Measurements from ENCODE around the gene LSMEM2. TPM values are rescaled to one million over a fixed set of nuclear protein-coding genes. Genes with fewer than 3 reads are reported as not detected.

Gene LSMEM2
- total RNA-seq, 1 donor from 2014 or later: 0.18 TPM

DNA sequence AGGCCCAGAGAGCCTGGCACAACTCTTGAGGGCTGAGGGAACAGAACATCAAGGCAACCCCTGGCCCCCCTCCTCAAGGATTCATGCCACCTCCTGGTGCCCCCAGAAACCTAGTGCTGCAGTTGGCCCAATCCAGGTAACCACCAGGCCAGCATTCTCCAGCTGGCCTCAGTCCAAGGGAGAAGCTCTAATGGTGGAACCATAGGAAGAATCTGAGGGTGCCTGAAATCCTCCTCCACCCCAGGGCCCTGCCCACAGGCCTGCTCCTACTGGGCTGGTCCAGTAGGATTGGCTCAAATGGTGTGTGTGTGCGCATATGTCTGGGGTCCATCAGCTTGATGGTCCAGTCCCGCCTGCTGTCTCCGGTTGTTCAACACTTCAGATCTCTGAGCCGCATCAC, 35.9 kb downstream of the LSMEM2 start:
- H3K36me3 Mint-ChIP-seq (ENCODE audit: low read depth, unreplicated experiment): peaks cover 41% of the 10 kb centered on the region
- peaks cover 14% of the 10 kb centered on the region for H3K27me3 Mint-ChIP-seq (ENCODE audit: unreplicated experiment)
- H3K9me3 Mint-ChIP-seq (ENCODE audit: unreplicated experiment): no peaks in the 10 kb centered on the region
- H3K4me3 Mint-ChIP-seq (ENCODE audit: unreplicated experiment): peak overlapping the region; percentile 38
- no peak for DNase-seq (ENCODE audit: low spot score)
- peak overlapping the region; percentile 7 for H3K27ac Mint-ChIP-seq (ENCODE audit: unreplicated experiment)
- peaks cover 31% of the 10 kb centered on the region for H3K4me1 Mint-ChIP-seq (ENCODE audit: unreplicated experiment)
- TF ChIP-seq, protein P1, sequence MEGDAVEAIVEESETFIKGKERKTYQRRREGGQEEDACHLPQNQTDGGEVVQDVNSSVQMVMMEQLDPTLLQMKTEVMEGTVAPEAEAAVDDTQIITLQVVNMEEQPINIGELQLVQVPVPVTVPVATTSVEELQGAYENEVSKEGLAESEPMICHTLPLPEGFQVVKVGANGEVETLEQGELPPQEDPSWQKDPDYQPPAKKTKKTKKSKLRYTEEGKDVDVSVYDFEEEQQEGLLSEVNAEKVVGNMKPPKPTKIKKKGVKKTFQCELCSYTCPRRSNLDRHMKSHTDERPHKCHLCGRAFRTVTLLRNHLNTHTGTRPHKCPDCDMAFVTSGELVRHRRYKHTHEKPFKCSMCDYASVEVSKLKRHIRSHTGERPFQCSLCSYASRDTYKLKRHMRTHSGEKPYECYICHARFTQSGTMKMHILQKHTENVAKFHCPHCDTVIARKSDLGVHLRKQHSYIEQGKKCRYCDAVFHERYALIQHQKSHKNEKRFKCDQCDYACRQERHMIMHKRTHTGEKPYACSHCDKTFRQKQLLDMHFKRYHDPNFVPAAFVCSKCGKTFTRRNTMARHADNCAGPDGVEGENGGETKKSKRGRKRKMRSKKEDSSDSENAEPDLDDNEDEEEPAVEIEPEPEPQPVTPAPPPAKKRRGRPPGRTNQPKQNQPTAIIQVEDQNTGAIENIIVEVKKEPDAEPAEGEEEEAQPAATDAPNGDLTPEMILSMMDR (IDR thresholded peaks at IDR 0.05; ENCODE audit: unreplicated experiment): no peak

DNA sequence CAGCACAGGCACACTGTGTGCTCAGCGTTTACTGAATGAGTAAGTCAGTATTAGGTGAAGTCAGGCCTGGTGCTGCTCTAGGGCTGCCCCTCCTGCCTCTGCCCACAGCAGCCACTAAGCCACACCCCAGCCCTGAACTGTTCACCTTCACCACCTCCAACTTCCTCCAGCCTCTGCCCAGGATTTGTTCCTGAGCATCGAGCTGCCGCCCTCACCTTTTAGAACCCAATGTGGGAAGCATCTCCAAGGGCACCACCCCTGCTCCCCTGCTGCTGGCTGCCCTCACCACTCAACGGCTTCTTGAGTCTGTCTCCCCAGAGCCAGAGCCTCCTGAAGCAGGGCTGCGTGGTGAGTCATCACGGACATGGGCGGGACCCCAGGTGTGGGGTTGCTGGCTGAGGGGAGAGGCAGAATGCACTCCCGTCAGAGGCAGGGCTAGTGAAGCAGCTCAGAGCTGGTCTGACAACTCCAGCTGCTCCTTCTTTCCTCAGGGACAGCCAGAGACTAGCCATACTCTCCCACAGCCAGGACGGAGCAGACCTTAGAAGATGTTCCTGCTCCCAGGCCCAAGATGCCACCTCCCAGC, 37.9 kb downstream of the LSMEM2 start:
- Mint-ChIP-seq H3K4me3 (ENCODE audit: unreplicated experiment) (peak overlapping the region; percentile 32), H3K27ac (ENCODE audit: unreplicated experiment) (no peak overlapping the region), H3K4me1 (ENCODE audit: unreplicated experiment) (peaks cover 41% of the 10 kb centered on the region), H3K9me3 (ENCODE audit: unreplicated experiment) (no peaks in the 10 kb centered on the region), H3K36me3 (ENCODE audit: low read depth, unreplicated experiment) (peaks cover 44% of the 10 kb centered on the region), H3K27me3 (ENCODE audit: unreplicated experiment) (peaks cover 22% of the 10 kb centered on the region)
- TF ChIP-seq, protein P1 (IDR thresholded peaks at IDR 0.05; ENCODE audit: unreplicated experiment): no peak
- no peak for DNase-seq (ENCODE audit: low spot score)

DNA sequence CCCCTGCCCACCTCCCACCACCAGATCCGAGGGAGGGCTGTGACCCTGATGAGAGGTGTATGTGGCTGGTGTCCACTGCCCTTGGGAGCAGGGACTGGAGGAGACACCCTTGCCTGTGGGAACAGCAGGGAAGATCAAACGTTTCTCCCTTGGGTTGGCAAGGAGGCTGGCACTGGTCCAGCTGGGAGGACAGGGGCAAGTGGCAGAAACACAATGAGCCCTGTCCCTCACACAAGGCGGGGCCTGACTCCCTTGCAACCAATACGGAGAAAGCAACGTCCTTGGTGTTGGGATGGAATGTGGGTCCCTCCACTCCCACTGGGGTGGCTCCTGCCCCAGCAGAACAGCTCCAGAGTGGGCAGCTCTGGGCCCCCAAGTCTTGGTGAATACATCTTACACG, 38.4 kb downstream of the LSMEM2 start:
- no peak for DNase-seq (ENCODE audit: low spot score)
- Mint-ChIP-seq H3K27me3 (ENCODE audit: unreplicated experiment) (peaks cover 22% of the 10 kb centered on the region), H3K9me3 (ENCODE audit: unreplicated experiment) (no peaks in the 10 kb centered on the region), H3K27ac (ENCODE audit: unreplicated experiment) (no peak overlapping the region), H3K4me1 (ENCODE audit: unreplicated experiment) (peaks cover 41% of the 10 kb centered on the region), H3K36me3 (ENCODE audit: low read depth, unreplicated experiment) (peaks cover 44% of the 10 kb centered on the region), H3K4me3 (ENCODE audit: unreplicated experiment) (no peak overlapping the region)
- TF ChIP-seq, protein P1 (IDR thresholded peaks at IDR 0.05; ENCODE audit: unreplicated experiment): no peak

DNA sequence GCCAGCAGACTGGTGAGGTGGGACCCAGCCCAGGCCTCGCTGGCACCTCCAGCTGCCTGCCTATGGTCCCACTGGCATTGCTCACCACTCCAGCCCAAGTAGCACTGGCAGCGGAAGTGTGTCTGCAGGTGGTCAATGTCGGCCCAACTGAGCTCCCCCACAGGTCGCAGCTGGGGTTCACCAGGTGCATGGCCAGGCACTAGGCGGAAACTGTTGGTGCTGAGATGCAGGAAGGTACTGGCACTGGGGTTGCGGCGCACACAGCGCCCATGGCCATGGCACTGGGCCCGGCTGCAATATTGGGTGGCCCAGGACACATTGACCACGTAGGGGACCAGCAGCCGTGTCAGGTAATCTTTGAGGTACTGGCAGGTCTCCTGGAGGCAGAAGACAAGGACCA, 39.3 kb downstream of the LSMEM2 start:
- peaks cover 24% of the 10 kb centered on the region for H3K27me3 Mint-ChIP-seq (ENCODE audit: unreplicated experiment)
- TF ChIP-seq, protein P1 (IDR thresholded peaks at IDR 0.05; ENCODE audit: unreplicated experiment): no peak
- H3K4me1 Mint-ChIP-seq (ENCODE audit: unreplicated experiment): peaks cover 43% of the 10 kb centered on the region
- H3K27ac Mint-ChIP-seq (ENCODE audit: unreplicated experiment): peak overlapping the region; percentile 70
- no peak for DNase-seq (ENCODE audit: low spot score)
- H3K9me3 Mint-ChIP-seq (ENCODE audit: unreplicated experiment): no peaks in the 10 kb centered on the region
- peak overlapping the region; percentile 96 for H3K4me3 Mint-ChIP-seq (ENCODE audit: unreplicated experiment)
- peaks cover 44% of the 10 kb centered on the region for H3K36me3 Mint-ChIP-seq (ENCODE audit: low read depth, unreplicated experiment)

DNA sequence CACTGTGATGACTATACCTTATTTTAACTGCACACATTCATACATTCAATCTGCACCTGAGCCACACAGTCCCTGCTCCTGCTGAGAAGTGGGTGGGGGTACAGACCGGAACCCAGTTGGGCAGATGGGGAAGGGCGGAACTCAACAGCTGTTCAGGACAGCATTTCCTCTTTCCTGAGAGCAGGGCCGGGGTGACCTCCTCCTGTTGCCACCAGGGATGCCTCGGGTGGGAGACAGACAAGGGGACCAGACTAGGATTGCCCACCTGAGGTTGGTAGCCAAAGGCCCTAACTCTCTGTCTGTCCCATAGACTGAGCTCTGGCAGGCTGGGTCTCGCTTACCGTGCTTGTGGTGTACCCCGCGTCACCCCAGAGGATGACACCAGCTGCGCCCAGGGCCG, 39.7 kb downstream of the LSMEM2 start:
- no peaks in the 10 kb centered on the region for H3K9me3 Mint-ChIP-seq (ENCODE audit: unreplicated experiment)
- no peak for DNase-seq (ENCODE audit: low spot score)
- H3K4me3 Mint-ChIP-seq (ENCODE audit: unreplicated experiment): peak overlapping the region; percentile 96
- peaks cover 42% of the 10 kb centered on the region for H3K36me3 Mint-ChIP-seq (ENCODE audit: low read depth, unreplicated experiment)
- peaks cover 26% of the 10 kb centered on the region for H3K27me3 Mint-ChIP-seq (ENCODE audit: unreplicated experiment)
- peaks cover 46% of the 10 kb centered on the region for H3K4me1 Mint-ChIP-seq (ENCODE audit: unreplicated experiment)
- TF ChIP-seq, protein P1 (IDR thresholded peaks at IDR 0.05; ENCODE audit: unreplicated experiment): no peak
- H3K27ac Mint-ChIP-seq (ENCODE audit: unreplicated experiment): peak overlapping the region; percentile 70

All from endothelial cell (in vitro differentiated cells).